Stimulated activated effector memory CD8-positive, alpha-beta T cell treated with anti-CD3 and anti-CD28 coated beads, Interleukin-12 subunit alpha, Interleukin-12 subunit beta, amount 100 ng/mL, for 72 hours (primary cell): ENCODE measurements around the gene DNAH10.
"Not testable (repeated sequence)": the region's sequence is repeated elsewhere in the genome, so short reads cannot be mapped to it uniquely, and the experiment has no call there.

Experiments used
- ATAC-seq: fragments of 150-1000 bp; cut with Tn5 transposase; 2 replicates; pipeline ENCODE4 v1.10.0; 2021
- DNase-seq, 2 donors: peaks; one replicate each; pipeline ENCODE4 v3.0.0; 2021 to 2022; ENCODE audit warnings: low spot score in 2 of 2
- H3K27ac Mint-ChIP-seq: one replicate; pipeline ENCODE4 v1.8.0; 2022; ENCODE audit warnings: mild to moderate bottlenecking, mixed read lengths
- H3K36me3 Mint-ChIP-seq: one replicate; pipeline ENCODE4 v1.8.0; 2022; ENCODE audit warnings: mild to moderate bottlenecking, mixed read lengths
- H3K4me1 Mint-ChIP-seq: one replicate; pipeline ENCODE4 v1.8.0; 2022; ENCODE audit warnings: mixed read lengths
- H3K4me3 Mint-ChIP-seq: one replicate; pipeline ENCODE4 v1.8.0; 2022; ENCODE audit warnings: mild to moderate bottlenecking, mixed read lengths
- H3K9me3 Mint-ChIP-seq: one replicate; pipeline ENCODE4 v1.8.0; 2022; ENCODE audit warnings: mixed read lengths

Gene DNAH10

DNA sequence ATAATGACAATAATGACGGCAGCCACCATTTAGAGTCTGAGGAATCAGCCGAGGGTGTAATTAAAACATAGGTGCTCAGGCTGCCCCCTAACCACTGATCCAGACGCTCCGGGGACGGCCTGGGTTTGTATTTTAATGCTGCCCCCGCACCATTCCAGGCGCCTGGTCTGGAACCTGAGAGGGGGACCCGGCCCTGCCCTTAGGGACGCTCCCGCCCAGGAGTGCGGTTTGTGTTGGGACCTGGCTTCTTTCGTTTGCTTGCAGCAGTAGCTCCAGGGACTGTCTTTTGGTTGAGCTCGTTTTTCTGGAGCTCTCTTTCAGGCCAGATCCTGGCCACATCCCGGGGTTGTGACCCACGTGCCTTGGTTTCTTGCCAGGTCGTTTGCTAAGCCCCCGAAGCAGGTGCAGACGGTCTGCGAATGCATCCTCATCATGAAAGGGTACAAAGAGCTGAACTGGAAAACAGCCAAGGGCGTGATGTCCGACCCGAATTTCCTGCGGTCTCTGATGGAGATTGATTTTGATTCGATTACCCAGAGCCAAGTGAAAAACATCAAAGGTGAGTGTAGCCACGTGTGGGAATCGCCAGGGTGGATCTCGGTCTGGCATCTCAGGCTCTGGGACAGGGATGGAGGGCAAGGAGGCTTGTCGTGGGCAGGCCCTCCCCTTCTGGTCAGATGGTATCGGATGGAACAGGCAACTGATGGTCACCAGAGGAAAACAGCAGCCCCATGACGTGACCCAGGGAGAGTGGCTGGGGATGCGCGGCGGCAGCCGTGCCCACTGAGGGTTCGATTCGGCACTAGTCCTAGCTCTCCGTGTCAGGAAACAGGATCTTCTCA lies 147.0 kb downstream of the DNAH10 start:
- H3K4me3 Mint-ChIP-seq, result no peak overlapping the region
- ATAC-seq (no peak), DNase-seq (no peak)
- no peak overlapping the region for H3K27ac Mint-ChIP-seq
- H3K36me3 Mint-ChIP-seq, result peaks cover 6% of the 10 kb centered on the region
- H3K4me1 Mint-ChIP-seq, result peaks cover 14% of the 10 kb centered on the region
- H3K9me3 Mint-ChIP-seq, result no peaks in the 10 kb centered on the region

GRCh38 chr12:123910057-123910456 lies 148.0 kb downstream of the DNAH10 start:
- Mint-ChIP-seq H3K4me3 (no peak overlapping the region), H3K36me3 (peaks cover 6% of the 10 kb centered on the region), H3K9me3 (no peaks in the 10 kb centered on the region), H3K27ac (no peak overlapping the region), H3K4me1 (peaks cover 14% of the 10 kb centered on the region)
- DNase-seq, result no peak
- ATAC-seq, result no peak

GRCh38 chr12:123910761-123911193 lies 148.7 kb downstream of the DNAH10 start:
- peak; percentile 60 for ATAC-seq
- H3K4me3 Mint-ChIP-seq, result no peak overlapping the region

GRCh38 chr12:123911672-123912409 lies 149.7 kb downstream of the DNAH10 start:
- not testable (repeated sequence) for H3K9me3 Mint-ChIP-seq, H3K27ac Mint-ChIP-seq, DNase-seq, H3K4me3 Mint-ChIP-seq, ATAC-seq, H3K36me3 Mint-ChIP-seq
- H3K4me1 Mint-ChIP-seq, result peaks cover 16% of the 10 kb centered on the region

More at GRCh38 chr12:123910761-123911193, 148.7 kb downstream of the DNAH10 start:
- no peak for DNase-seq
- Mint-ChIP-seq H3K27ac (peak overlapping the region; percentile 62), H3K9me3 (no peaks in the 10 kb centered on the region), H3K4me1 (peaks cover 7% of the 10 kb centered on the region), H3K36me3 (peaks cover 6% of the 10 kb centered on the region)

DNA sequence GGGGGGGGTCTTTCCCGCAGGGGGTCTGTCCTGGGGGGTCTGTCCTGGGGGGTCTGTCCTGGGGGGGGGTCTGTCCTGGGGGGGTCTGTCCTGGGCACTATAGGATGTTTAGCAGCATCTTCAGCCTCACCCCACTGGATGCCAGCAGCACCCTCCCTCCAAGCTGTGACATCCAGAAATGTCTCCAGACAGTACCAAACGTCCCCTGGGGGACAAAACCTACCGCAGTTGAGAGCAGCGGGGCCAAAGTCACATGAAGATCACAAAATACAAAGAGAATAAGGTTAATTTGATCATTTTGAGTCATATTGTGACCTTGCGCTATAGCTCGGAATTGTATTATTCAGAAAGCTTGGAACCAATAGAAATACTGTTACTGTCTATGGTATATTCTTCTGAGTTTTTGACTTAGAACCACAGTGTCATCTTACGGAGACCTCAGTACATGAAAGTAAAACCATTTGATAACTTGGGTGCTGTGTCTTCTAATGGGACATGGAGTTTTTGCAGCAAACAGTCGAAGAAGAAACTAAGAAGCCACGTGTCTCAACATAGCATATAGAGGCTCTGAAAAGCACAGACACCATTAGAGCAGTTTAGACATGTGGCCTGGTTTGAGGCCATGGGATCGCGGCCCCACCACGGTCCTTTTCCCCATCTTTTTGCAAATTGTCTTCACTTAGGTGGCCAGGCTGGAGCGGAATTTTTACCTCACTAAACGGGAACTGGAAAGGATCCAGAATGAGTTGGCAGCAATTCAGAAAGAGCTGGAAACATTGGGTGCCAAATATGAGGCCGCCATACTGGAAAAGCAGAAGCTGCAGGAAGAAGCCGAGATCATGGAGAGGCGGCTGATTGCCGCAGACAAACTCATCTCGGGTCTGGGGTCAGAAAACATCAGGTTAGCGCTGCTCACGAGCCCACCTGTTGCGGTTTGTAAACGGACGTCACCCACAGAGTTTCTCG lies 150.6 kb downstream of the DNAH10 start:
- Mint-ChIP-seq H3K27ac (peak overlapping the region; percentile 45), H3K4me3 (no peak overlapping the region), H3K9me3 (no peaks in the 10 kb centered on the region), H3K36me3 (peaks cover 6% of the 10 kb centered on the region), H3K4me1 (peaks cover 21% of the 10 kb centered on the region)
- ATAC-seq (peak; percentile 6), DNase-seq (no peak)

GRCh38 chr12:123914726-123915333 lies 152.7 kb downstream of the DNAH10 start:
- Mint-ChIP-seq H3K4me3 (no peak overlapping the region), H3K9me3 (no peaks in the 10 kb centered on the region), H3K4me1 (peaks cover 21% of the 10 kb centered on the region), H3K36me3 (peaks cover 6% of the 10 kb centered on the region), H3K27ac (peak overlapping the region; percentile 52)
- ATAC-seq, result no peak
- no peak for DNase-seq

GRCh38 chr12:123916729-123917128 lies 154.6 kb downstream of the DNAH10 start:
- ATAC-seq, result peak; percentile 99
- H3K27ac Mint-ChIP-seq, result no peak overlapping the region
- no peak overlapping the region for H3K4me3 Mint-ChIP-seq
- peak; percentile 26 to 72 for DNase-seq
- no peaks in the 10 kb centered on the region for H3K9me3 Mint-ChIP-seq
- peaks cover 14% of the 10 kb centered on the region for H3K4me1 Mint-ChIP-seq
- H3K36me3 Mint-ChIP-seq, result no peaks in the 10 kb centered on the region

- DNase-seq (no peak), ATAC-seq (no peak)
- Mint-ChIP-seq H3K4me3 (no peak overlapping the region), H3K27ac (no peak overlapping the region), H3K4me1 (peaks cover 14% of the 10 kb centered on the region), H3K9me3 (no peaks in the 10 kb centered on the region), H3K36me3 (no peaks in the 10 kb centered on the region)
Measured at GRCh38 chr12:123917337-123917850, 155.3 kb downstream of the DNAH10 start.

DNA sequence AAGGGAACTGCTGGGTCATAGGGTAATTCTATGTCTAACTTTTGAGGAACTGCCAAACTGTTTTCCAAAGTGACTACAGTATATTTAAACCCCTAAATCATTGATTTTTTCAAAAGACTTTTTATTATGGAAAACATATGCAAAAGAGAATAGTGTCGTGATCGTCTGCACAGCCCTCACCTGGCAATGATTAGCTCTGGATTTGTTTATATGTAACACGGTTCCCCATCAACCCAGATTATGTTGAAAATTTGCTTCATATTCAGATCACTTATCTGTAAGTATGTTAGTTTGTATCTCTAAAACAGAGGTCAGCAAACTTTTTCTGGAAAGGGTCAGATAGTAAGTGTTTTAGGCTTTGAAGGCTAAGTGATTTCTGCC lies 157.9 kb downstream of the DNAH10 start:
- ATAC-seq, result no peak
- Mint-ChIP-seq H3K4me1 (peaks cover 14% of the 10 kb centered on the region), H3K9me3 (no peaks in the 10 kb centered on the region), H3K36me3 (no peaks in the 10 kb centered on the region), H3K27ac (no peak overlapping the region), H3K4me3 (no peak overlapping the region)
- DNase-seq, result no peak

GRCh38 chr12:123923038-123923437 lies 160.9 kb downstream of the DNAH10 start:
- no peak for ATAC-seq

GRCh38 chr12:123923927-123924326 lies 161.8 kb downstream of the DNAH10 start:
- no peak for ATAC-seq
- Mint-ChIP-seq H3K36me3 (no peaks in the 10 kb centered on the region), H3K4me3 (no peak overlapping the region), H3K27ac (no peak overlapping the region), H3K4me1 (no peaks in the 10 kb centered on the region), H3K9me3 (no peaks in the 10 kb centered on the region)
- DNase-seq, result no peak

More at GRCh38 chr12:123923038-123923437, 160.9 kb downstream of the DNAH10 start:
- Mint-ChIP-seq H3K36me3 (no peaks in the 10 kb centered on the region), H3K4me3 (no peak overlapping the region), H3K4me1 (no peaks in the 10 kb centered on the region), H3K9me3 (no peaks in the 10 kb centered on the region), H3K27ac (no peak overlapping the region)
- DNase-seq, result no peak

DNA sequence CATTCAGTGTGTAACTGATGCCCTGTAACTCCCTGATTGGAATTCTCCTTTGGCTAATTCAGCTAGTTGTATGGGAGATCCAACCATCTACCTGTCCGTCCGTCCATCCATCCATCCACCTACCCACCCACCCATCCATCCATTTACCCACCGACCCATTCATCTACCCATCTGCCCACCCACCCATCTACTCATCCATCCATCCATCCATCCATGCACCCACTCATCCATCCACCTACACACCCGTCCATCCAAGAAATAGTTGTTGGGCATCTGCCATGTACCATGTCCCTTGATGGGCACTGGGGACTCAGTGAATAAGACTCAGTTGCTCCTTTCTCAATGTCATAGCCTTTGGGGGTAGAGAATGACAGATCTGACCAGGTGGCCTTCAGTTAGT lies 162.4 kb downstream of the DNAH10 start:
- H3K36me3 Mint-ChIP-seq, result no peaks in the 10 kb centered on the region
- no peaks in the 10 kb centered on the region for H3K4me1 Mint-ChIP-seq
- ATAC-seq (no peak), DNase-seq (no peak)
- H3K4me3 Mint-ChIP-seq, result no peak overlapping the region
- no peaks in the 10 kb centered on the region for H3K9me3 Mint-ChIP-seq
- H3K27ac Mint-ChIP-seq, result no peak overlapping the region

GRCh38 chr12:123928274-123928865 lies 166.3 kb downstream of the DNAH10 start:
- no peaks in the 10 kb centered on the region for H3K36me3 Mint-ChIP-seq
- no peaks in the 10 kb centered on the region for H3K9me3 Mint-ChIP-seq

DNA sequence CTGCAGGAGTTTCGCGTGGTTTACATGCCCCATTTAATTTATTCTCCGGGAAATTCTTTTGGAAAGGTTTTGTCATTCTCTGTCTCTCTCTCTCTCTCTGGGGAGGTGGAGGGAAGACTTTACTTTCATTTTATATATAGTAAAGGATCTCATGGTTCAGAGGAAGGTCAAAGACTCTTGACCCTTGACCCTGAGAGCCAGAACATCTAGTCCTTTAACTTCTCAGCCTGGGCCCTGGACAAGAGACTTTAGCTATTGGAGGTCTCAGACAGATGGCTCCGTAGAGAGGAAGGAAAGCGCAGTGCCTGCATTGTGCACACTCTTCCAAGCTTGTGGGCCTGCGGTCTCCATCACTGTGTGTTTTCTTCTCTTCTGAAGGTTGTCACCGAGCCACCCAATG lies 166.8 kb downstream of the DNAH10 start:
- DNase-seq (no peak), ATAC-seq (no peak)
- H3K27ac Mint-ChIP-seq, result no peak overlapping the region
- H3K4me3 Mint-ChIP-seq, result no peak overlapping the region
- H3K36me3 Mint-ChIP-seq, result no peaks in the 10 kb centered on the region
- no peaks in the 10 kb centered on the region for H3K9me3 Mint-ChIP-seq
- peaks cover 17% of the 10 kb centered on the region for H3K4me1 Mint-ChIP-seq

More at GRCh38 chr12:123928274-123928865, 166.3 kb downstream of the DNAH10 start:
- Mint-ChIP-seq H3K4me1 (peaks cover 16% of the 10 kb centered on the region), H3K27ac (no peak overlapping the region), H3K4me3 (no peak overlapping the region)
- no peak for ATAC-seq
- DNase-seq, result no peak
